ENCODE results near the gene A4GALT.

The A4GALT gene, protein sequence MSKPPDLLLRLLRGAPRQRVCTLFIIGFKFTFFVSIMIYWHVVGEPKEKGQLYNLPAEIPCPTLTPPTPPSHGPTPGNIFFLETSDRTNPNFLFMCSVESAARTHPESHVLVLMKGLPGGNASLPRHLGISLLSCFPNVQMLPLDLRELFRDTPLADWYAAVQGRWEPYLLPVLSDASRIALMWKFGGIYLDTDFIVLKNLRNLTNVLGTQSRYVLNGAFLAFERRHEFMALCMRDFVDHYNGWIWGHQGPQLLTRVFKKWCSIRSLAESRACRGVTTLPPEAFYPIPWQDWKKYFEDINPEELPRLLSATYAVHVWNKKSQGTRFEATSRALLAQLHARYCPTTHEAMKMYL

DNA sequence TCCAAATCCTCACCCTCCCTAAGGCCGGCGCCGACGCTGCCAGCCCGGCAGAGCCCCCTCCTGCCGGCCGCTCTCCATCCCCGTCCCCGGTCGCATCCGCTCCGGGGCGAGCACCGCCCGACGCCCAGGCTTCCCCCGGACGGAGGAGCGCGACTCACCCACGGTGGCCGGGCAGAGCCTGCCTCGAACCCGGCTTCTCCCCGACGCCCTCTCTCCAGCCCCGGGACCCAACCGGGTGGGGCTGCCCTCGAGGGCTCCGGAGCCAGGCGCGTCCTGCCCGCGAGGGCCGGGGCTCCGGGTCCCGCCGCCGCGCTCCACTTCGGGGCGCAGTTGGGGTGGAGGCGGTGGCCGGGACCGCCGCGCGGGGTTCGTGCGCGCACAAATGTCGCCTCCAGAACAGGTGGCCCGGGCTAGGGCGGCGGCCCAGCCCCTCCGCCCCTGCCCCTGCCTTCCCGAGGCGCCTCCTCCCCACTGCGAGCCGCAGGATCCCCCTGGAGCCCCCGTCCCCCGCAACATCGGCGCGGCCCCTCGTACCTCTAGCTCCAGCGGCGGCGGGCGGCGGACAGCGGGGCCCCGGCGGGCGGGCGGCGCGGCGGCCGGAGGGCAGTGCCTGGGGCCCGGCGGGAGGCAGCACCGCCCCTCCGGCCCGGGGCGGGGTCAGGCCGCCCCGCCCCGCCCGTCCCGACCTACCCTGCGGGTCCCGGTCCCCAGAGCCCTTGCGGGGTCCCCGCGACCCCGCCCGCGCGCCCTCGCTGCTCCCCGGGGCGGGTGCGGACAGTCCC lies at the start of gene A4GALT:
Gene A4GALT, minus strand, starts transcription at position 608 of the 782 bp plus-strand sequence. CDS start 26,919 bp downstream, outside the sequence.
- Histone ChIP-seq H3K27ac (no peak within 1 kb of the TSS), H3K9me3 (no peaks in the 10 kb centered on the region), H3K27me3 (peaks cover 91% of the 10 kb centered on the region), H3K4me1 (ENCODE audit: control insufficient read depth in 1 of 2, insufficient read depth in 1 of 2, low read depth in 1 of 2, low read length in 1 of 2) (peaks cover 7 to 8% of the 10 kb centered on the region in 2 experiments), H3K36me3 (no peaks in the 10 kb centered on the region), H3K4me3 (ENCODE audit: low read depth in 1 of 2, low read length in 1 of 2) (no peak within 1 kb of the TSS)
- TF ChIP-seq, protein P1, sequence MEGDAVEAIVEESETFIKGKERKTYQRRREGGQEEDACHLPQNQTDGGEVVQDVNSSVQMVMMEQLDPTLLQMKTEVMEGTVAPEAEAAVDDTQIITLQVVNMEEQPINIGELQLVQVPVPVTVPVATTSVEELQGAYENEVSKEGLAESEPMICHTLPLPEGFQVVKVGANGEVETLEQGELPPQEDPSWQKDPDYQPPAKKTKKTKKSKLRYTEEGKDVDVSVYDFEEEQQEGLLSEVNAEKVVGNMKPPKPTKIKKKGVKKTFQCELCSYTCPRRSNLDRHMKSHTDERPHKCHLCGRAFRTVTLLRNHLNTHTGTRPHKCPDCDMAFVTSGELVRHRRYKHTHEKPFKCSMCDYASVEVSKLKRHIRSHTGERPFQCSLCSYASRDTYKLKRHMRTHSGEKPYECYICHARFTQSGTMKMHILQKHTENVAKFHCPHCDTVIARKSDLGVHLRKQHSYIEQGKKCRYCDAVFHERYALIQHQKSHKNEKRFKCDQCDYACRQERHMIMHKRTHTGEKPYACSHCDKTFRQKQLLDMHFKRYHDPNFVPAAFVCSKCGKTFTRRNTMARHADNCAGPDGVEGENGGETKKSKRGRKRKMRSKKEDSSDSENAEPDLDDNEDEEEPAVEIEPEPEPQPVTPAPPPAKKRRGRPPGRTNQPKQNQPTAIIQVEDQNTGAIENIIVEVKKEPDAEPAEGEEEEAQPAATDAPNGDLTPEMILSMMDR (IDR thresholded peaks at IDR 0.05) = no peak

DNA sequence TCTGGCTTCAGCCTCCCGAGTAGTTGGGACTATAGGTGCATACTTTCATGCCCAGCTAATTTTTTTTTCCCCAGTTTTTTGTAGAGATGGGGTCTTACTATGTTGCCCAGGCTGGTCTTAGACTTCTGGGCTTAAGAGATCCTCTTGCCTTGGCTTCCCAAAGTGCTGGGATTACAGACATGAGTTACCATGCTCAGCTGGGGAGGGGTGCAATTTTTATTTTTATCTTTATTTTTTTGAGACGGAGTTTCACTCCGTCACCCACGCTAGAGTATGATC lies 49.7 kb upstream of the A4GALT start:
- Histone ChIP-seq H3K27ac (no peak overlapping the region), H3K4me3 (ENCODE audit: low read depth in 1 of 2, low read length in 1 of 2) (no peak overlapping the region), H3K27me3 (no peaks in the 10 kb centered on the region), H3K9me3 (no peaks in the 10 kb centered on the region), H3K4me1 (ENCODE audit: control insufficient read depth in 1 of 2, insufficient read depth in 1 of 2, low read depth in 1 of 2, low read length in 1 of 2) (no peaks in the 10 kb centered on the region), H3K36me3 (no peaks in the 10 kb centered on the region)
- TF ChIP-seq, protein P1 (IDR thresholded peaks at IDR 0.05) = no peak

DNA sequence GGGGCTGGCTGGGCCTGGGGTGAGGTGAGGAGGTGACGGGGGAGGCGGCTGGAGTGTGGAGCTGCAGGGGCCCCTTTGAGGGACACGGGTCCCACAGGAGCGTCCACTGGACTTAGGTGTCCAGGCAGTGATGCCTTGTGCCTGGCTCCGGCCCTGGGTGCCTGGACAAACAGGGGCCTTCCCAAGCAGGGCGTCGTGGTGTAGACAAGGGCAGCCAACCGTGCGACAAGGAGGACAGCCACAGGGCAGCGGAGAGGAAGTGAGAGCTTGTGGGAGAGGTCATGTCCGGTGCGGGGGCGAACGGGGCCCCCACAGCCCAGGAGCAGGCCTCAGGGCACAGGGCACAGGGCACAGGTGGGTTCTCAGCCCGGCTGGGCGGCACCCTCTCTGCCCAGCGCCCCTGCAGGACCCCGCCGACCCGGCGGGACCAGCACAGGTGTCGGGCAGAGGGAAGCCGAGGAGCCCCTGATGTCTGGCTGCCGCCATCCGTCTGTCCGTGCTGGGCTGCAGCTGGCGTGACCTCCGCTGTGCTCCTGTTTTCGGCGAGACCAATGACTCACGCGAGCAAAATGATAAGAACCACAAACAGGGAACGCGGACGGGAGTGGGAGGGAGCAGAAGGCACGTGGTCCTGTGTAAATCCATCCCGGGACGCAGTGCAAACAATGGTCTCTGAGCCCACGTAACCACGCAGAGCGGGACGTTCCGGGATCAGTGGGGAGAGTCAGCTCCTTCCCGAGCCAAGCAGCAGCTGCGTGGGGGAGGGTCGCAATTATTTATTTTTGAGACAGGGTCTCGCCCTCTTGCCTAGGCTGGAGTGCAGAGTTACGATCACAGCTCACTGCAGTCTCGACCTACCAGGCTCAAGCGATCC lies 49.1 kb upstream of the A4GALT start:
- Histone ChIP-seq H3K36me3 (no peaks in the 10 kb centered on the region), H3K27me3 (no peaks in the 10 kb centered on the region), H3K4me1 (ENCODE audit: control insufficient read depth in 1 of 2, insufficient read depth in 1 of 2, low read depth in 1 of 2, low read length in 1 of 2) (no peaks in the 10 kb centered on the region), H3K27ac (no peak overlapping the region), H3K9me3 (no peaks in the 10 kb centered on the region), H3K4me3 (ENCODE audit: low read depth in 1 of 2, low read length in 1 of 2) (no peak overlapping the region)
- TF ChIP-seq, protein P1 (IDR thresholded peaks at IDR 0.05) = no peak

DNA sequence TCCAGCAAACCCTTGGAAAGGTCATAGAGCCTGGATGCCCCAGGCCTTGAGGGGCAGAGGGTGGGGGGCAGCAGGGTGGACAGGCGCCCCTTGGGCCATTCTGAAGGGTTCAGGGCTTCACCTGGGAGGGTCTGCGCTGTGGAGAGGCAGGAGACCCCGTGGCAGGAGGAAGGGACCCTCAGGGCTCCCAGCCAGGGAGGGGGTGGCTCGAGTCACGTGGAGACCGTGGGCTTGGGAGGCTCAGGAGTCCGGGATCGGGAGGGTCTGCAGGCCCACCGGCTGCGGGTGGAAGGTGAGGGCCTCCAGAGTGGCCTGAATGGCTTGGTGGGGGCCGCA lies 48.5 kb upstream of the A4GALT start:
- H3K9me3 ChIP-seq = no peaks in the 10 kb centered on the region
- TF ChIP-seq, protein P1 (IDR thresholded peaks at IDR 0.05) = no peak
- H3K4me1 ChIP-seq (ENCODE audit: control insufficient read depth in 1 of 2, insufficient read depth in 1 of 2, low read depth in 1 of 2, low read length in 1 of 2) = no peaks in the 10 kb centered on the region

DNA sequence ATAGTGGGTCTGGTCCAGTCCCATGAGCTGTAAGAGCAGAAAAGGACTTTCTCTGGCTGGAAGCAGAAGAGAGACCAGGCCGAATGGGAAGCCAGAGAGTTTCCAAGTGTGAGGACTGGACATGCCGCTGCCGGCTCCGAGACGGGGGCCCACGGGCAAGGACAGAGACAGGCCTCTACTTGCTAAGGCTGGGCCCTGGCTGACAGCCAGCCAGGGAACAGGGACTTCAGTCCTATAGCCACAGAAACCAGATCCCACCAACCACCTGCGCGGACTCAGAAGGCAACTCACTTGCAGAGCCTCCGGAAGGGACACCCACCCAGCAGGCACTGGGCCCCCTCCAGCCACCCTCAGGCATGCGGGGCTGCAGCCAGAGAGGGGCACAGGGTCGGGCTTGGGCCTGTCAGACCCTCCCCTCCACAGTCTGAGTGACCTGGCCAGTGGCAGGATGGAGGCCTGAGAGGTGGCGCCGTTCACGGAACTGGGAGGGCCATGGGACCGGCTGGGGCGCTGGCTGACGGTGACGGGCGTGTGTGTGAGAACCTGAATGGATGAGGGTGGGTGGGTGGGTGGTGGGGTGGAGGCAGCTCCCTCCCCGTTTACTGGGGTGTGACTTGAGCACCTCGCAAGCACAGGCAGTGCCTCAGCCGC lies 47.8 kb upstream of the A4GALT start:
- no peaks in the 10 kb centered on the region for H3K9me3 ChIP-seq
- no peaks in the 10 kb centered on the region for H3K36me3 ChIP-seq
- H3K27me3 ChIP-seq = no peaks in the 10 kb centered on the region
- H3K4me3 ChIP-seq (ENCODE audit: low read depth in 1 of 2, low read length in 1 of 2) = no peak overlapping the region
- H3K27ac ChIP-seq = no peak overlapping the region
- H3K4me1 ChIP-seq (ENCODE audit: control insufficient read depth in 1 of 2, insufficient read depth in 1 of 2, low read depth in 1 of 2, low read length in 1 of 2) = no peaks in the 10 kb centered on the region
- TF ChIP-seq, protein P1 (IDR thresholded peaks at IDR 0.05) = no peak

More for the DNA sequence above, 48.5 kb upstream of the A4GALT start:
- Histone ChIP-seq H3K27me3 (no peaks in the 10 kb centered on the region), H3K27ac (no peak overlapping the region), H3K36me3 (no peaks in the 10 kb centered on the region), H3K4me3 (ENCODE audit: low read depth in 1 of 2, low read length in 1 of 2) (no peak overlapping the region)

Data from neutrophil (primary cell).